ENCODE results near the gene C2orf69.

DNA sequence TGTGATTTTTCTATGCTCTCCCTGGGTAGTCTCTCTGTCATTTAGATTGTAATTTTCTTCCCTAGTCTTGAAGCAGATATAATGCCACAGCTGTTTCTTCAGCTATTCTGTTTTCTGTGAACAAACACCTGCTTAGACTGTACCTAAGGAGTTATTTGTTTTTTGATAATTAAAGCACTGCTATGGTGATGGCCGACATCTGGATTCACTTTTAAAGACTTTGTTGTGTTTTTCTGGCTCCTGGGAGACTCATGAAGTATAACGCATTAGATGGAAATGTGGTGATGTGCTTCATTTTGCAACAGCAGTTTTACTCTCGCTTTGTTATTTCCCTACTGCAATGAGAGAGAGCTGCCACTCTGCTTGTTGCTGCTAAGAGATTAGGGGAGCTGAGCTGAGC lies 15.7 kb upstream of the C2orf69 start:
- TF ChIP-seq, protein P1, sequence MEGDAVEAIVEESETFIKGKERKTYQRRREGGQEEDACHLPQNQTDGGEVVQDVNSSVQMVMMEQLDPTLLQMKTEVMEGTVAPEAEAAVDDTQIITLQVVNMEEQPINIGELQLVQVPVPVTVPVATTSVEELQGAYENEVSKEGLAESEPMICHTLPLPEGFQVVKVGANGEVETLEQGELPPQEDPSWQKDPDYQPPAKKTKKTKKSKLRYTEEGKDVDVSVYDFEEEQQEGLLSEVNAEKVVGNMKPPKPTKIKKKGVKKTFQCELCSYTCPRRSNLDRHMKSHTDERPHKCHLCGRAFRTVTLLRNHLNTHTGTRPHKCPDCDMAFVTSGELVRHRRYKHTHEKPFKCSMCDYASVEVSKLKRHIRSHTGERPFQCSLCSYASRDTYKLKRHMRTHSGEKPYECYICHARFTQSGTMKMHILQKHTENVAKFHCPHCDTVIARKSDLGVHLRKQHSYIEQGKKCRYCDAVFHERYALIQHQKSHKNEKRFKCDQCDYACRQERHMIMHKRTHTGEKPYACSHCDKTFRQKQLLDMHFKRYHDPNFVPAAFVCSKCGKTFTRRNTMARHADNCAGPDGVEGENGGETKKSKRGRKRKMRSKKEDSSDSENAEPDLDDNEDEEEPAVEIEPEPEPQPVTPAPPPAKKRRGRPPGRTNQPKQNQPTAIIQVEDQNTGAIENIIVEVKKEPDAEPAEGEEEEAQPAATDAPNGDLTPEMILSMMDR (IDR thresholded peaks at IDR 0.05; ENCODE audit: insufficient read depth, low read length, poor library complexity, severe bottlenecking): no peak
- no peak for TF ChIP-seq EZH2phosphoT487 (conservative IDR thresholded peaks at IDR 0.05; ENCODE audit: low read length)

All from SU-DHL-6 (cell line).